Prostate gland (tissue), 2 donors: Measurements from ENCODE around the gene UBAC2.

Experiments
- CTCF ChIP-seq, 4 experiments: fragments of 200-600 bp in 2 of 4; fragments of 450-650 bp in 2 of 4; sonication (generic) in 2 of 4; IDR thresholded peaks; 1 replicate in 3 of 4; 2 replicates in 1 of 4; pipeline ENCODE4 v1.5.1; 2016 to 2019; ENCODE audit warnings: antibody characterized with exemption in 4 of 4, mild to moderate bottlenecking in 2 of 4, moderate library complexity in 2 of 4
- POLR2A ChIP-seq: fragments of 450-650 bp; IDR thresholded peaks from one replicate; pipeline ENCODE4 v1.6.1; 2016; ENCODE audit warnings: antibody characterized with exemption, mild to moderate bottlenecking
- POLR2AphosphoS5 ChIP-seq: sonication (generic); formaldehyde crosslinking; IDR thresholded peaks from one replicate; pipeline ENCODE4 v1.6.1; 2017; ENCODE audit warnings: antibody characterized with exemption

- TF ChIP-seq CTCF (IDR thresholded peaks at IDR 0.05) (no peak), POLR2AphosphoS5 (no peak), POLR2A (no peak)
These were observed 70.6 kb downstream of the UBAC2 start for GRCh38 chr13:99271249-99271648.
